ENCODE results near the gene RNF6.

RNF6 gene

DNA sequence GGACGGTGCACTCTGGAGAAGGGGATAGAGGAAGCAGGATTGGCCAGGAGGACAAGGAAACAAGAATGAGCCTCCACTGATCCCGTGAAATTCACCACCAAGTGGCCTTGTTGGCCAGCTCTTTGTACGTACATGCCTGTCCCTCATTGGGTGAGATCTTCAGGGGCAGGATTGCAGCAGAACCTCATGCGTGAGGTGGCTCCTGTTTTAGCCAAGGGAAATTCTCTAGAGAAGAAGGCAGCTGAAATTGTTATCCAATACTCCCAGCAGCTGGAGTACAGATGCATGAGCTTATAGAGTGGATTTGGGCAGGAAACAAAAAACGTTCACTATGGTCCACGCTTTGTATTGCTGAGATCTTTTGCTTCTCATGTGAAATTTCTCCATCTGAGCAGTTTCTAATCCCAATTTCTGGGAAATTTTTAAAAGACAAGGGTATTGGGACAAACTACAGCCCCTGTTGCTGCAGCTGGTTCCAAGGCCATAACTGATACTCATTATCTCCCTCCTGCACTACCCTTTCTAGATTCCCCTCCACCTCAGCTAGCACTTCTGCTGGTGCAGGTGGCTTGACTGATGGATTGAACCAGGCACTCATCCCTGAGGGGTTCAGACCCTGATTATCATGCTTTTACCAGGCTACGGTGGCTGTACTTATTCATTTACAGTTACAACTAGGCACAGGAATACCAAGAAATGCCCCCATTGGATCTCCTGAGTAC, 3.9 kb upstream of the RNF6 start:
- Histone ChIP-seq H3K27ac (ENCODE audit: low read length) (no peak overlapping the region), H3K36me3 (ENCODE audit: control insufficient read depth in 2 of 2, insufficient read depth in 2 of 2, low read length in 2 of 2) (no peaks in the 10 kb centered on the region), H3K4me1 (ENCODE audit: control insufficient read depth, insufficient read depth, low read length) (peaks cover 4% of the 10 kb centered on the region), H3K4me3 (ENCODE audit: low read length in 2 of 2) (no peak overlapping the region), H3K9ac (ENCODE audit: low read length in 2 of 2) (no peak overlapping the region), H3K27me3 (ENCODE audit: control insufficient read depth in 1 of 2, insufficient read depth in 2 of 2, low read length in 2 of 2) (no peaks in the 10 kb centered on the region), H3K9me3 (ENCODE audit: control insufficient read depth in 2 of 2, low read length in 2 of 2) (no peaks in the 10 kb centered on the region)

DNA sequence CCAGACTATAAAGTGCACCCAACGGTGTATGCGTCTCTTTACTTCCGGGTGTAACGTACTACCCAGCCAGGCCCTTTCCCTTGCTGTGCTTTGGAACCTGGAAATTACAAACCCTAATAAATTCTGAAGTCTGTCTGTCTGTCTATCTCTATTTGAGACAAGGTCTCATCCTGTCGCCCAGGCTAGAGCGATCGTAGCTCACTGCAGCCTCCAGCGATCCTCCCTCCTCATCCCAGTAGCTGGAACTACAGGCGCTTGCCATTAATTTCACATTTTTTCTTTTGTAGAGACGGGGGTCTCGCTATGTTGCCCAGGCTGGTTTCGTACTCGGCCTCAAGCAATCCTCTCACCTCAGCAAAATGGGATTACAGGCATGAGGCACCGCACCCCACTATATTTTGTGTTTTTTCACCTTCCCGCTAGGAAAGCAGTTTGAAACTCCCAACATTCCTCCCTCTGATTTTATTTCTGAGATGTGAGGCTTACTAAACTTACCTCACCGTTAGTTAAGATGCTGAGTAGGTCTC, 469 bp upstream of the RNF6 start:
- H3K27me3 ChIP-seq (ENCODE audit: control insufficient read depth in 1 of 2, insufficient read depth in 2 of 2, low read length in 2 of 2) = no peaks in the 10 kb centered on the region
- peak overlapping the region; percentile 71 to 94 for H3K4me3 ChIP-seq (ENCODE audit: low read length in 2 of 2)
- peaks cover 9 to 15% of the 10 kb centered on the region in 2 donors for H3K36me3 ChIP-seq (ENCODE audit: control insufficient read depth in 2 of 2, insufficient read depth in 2 of 2, low read length in 2 of 2)
- no peaks in the 10 kb centered on the region for H3K9me3 ChIP-seq (ENCODE audit: control insufficient read depth in 2 of 2, low read length in 2 of 2)
- H3K27ac ChIP-seq (ENCODE audit: low read length) = peak overlapping the region; percentile 92
- H3K9ac ChIP-seq (ENCODE audit: low read length in 2 of 2) = peak overlapping the region; percentile 79 to 96
- H3K4me1 ChIP-seq (ENCODE audit: control insufficient read depth, insufficient read depth, low read length) = peaks cover 12% of the 10 kb centered on the region

DNA sequence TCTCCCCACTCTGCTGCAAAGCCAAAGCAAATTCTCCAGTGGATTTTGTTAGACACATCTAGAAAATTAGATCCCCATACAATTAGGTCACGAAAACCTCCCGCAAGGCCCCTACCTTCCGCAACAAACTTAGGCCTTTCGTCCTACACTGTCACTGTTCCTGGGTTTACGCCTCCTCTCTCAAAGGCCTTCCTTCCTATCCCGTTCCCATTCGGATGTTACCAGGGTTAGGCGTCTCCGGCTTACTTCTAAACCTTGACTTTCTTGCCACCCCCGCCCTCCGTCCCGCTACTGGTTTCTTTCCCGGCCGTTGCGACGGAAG, 754 bp downstream of the RNF6 start:
- peak overlapping the region; percentile 71 to 94 for H3K4me3 ChIP-seq (ENCODE audit: low read length in 2 of 2)
- H3K27me3 ChIP-seq (ENCODE audit: control insufficient read depth in 1 of 2, insufficient read depth in 2 of 2, low read length in 2 of 2) = no peaks in the 10 kb centered on the region
- H3K9ac ChIP-seq (ENCODE audit: low read length in 2 of 2) = peak overlapping the region; percentile 79 to 96
- H3K4me1 ChIP-seq (ENCODE audit: control insufficient read depth, insufficient read depth, low read length) = peaks cover 12% of the 10 kb centered on the region
- H3K36me3 ChIP-seq (ENCODE audit: control insufficient read depth in 2 of 2, insufficient read depth in 2 of 2, low read length in 2 of 2) = peaks cover 17 to 22% of the 10 kb centered on the region in 2 donors
- no peaks in the 10 kb centered on the region for H3K9me3 ChIP-seq (ENCODE audit: control insufficient read depth in 2 of 2, low read length in 2 of 2)
- H3K27ac ChIP-seq (ENCODE audit: low read length) = peak overlapping the region; percentile 92

DNA sequence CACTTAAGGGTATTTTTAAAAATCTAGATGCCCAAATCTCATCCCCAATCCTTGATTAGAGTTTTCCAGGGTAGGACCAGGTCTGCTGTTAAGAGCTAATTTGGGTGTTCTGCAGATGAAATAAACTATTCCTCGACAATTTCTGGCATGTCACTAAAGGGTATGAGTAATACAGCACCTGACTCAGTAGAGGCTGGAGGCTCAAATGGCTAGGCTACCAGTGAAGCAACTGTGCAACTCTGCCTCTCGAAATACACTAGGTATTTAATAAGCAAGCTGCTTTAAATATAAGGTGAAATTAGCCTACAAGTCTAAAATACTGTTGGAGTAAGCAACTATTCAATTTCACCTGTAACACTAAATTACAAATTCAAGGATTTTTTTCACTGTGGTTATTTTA, 1.5 kb downstream of the RNF6 start:
- peak overlapping the region; percentile 71 to 94 for H3K4me3 ChIP-seq (ENCODE audit: low read length in 2 of 2)
- peaks cover 22% of the 10 kb centered on the region in 2 donors for H3K36me3 ChIP-seq (ENCODE audit: control insufficient read depth in 2 of 2, insufficient read depth in 2 of 2, low read length in 2 of 2)
- no peaks in the 10 kb centered on the region for H3K9me3 ChIP-seq (ENCODE audit: control insufficient read depth in 2 of 2, low read length in 2 of 2)
- peaks cover 12% of the 10 kb centered on the region for H3K4me1 ChIP-seq (ENCODE audit: control insufficient read depth, insufficient read depth, low read length)
- no peaks in the 10 kb centered on the region for H3K27me3 ChIP-seq (ENCODE audit: control insufficient read depth in 1 of 2, insufficient read depth in 2 of 2, low read length in 2 of 2)
- H3K27ac ChIP-seq (ENCODE audit: low read length) = no peak overlapping the region
- H3K9ac ChIP-seq (ENCODE audit: low read length in 2 of 2) = peak overlapping the region; percentile 79 to 96

DNA sequence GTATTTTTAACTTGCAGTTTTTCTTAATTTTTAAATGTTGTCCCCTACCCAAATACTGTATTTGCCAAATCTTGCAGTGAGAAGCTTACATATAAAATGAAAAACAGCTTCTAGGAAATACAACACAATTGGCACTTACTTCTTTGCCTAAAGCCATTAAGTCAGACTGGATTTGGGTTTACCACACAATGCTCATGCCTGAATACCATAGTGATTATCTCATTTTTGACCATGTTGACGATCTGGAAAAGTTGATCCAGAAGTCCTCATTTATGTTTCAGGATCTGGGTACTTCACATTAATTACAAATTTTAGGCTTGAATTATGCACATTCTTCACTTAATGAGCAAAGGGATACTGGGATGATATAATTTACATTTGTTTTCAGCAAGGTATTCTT, 2.4 kb downstream of the RNF6 start:
- Histone ChIP-seq H3K9me3 (ENCODE audit: control insufficient read depth in 2 of 2, low read length in 2 of 2) (no peaks in the 10 kb centered on the region), H3K4me3 (ENCODE audit: low read length in 2 of 2) (no peak overlapping the region), H3K4me1 (ENCODE audit: control insufficient read depth, insufficient read depth, low read length) (peaks cover 12% of the 10 kb centered on the region), H3K36me3 (ENCODE audit: control insufficient read depth in 2 of 2, insufficient read depth in 2 of 2, low read length in 2 of 2) (peaks cover 28 to 29% of the 10 kb centered on the region in 2 donors), H3K27me3 (ENCODE audit: control insufficient read depth in 1 of 2, insufficient read depth in 2 of 2, low read length in 2 of 2) (no peaks in the 10 kb centered on the region), H3K9ac (ENCODE audit: low read length in 2 of 2) (no peak overlapping the region), H3K27ac (ENCODE audit: low read length) (no peak overlapping the region)

DNA sequence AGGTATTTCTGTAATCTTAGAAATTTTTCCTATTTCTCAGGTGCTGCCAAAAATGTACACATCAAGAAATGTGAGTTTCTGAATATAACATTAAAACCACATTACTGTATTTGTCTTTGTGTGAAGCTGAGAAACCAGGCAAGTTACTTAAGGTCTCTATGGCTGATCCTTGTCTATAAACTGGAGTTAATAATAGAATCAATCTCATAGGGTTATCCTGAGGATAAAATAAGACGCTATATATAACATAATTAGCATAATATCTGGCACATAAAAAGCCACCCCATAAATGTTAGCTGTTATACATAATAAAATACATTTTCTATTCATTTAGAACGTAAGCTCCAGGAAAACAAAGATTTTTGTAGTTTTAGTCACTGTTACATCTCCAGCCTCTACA, 6.1 kb downstream of the RNF6 start:
- Histone ChIP-seq H3K4me3 (ENCODE audit: low read length in 2 of 2) (no peak overlapping the region), H3K4me1 (ENCODE audit: control insufficient read depth, insufficient read depth, low read length) (peaks cover 7% of the 10 kb centered on the region), H3K9me3 (ENCODE audit: control insufficient read depth in 2 of 2, low read length in 2 of 2) (no peaks in the 10 kb centered on the region), H3K27me3 (ENCODE audit: control insufficient read depth in 1 of 2, insufficient read depth in 2 of 2, low read length in 2 of 2) (no peaks in the 10 kb centered on the region), H3K36me3 (ENCODE audit: control insufficient read depth in 2 of 2, insufficient read depth in 2 of 2, low read length in 2 of 2) (peaks cover 44 to 51% of the 10 kb centered on the region in 2 donors), H3K9ac (ENCODE audit: low read length in 2 of 2) (no peak overlapping the region), H3K27ac (ENCODE audit: low read length) (no peak overlapping the region)

DNA sequence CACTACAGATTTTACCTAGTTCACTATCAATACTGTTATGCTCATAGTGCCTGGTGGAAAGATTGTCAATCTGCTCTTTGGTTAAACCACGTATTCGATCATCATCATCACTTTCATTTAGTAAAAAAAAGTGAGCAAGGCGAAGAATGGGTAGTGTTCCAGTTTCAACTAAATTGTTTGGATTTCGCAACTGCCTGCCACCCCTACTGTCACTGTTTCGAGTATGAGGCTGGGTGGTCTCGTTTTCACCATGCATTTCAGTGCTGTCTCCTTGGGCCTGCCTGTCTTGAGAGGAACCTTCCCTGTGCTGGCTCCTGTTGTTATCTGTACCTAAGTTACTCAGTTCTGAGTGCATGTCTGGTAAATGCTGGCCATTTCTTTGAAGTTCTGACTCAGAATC, 8.1 kb downstream of the RNF6 start:
- no peaks in the 10 kb centered on the region for H3K4me1 ChIP-seq (ENCODE audit: control insufficient read depth, insufficient read depth, low read length)
- no peak overlapping the region for H3K27ac ChIP-seq (ENCODE audit: low read length)
- peaks cover 43 to 53% of the 10 kb centered on the region in 2 donors for H3K36me3 ChIP-seq (ENCODE audit: control insufficient read depth in 2 of 2, insufficient read depth in 2 of 2, low read length in 2 of 2)
- H3K27me3 ChIP-seq (ENCODE audit: control insufficient read depth in 1 of 2, insufficient read depth in 2 of 2, low read length in 2 of 2) = no peaks in the 10 kb centered on the region
- H3K9me3 ChIP-seq (ENCODE audit: control insufficient read depth in 2 of 2, low read length in 2 of 2) = no peaks in the 10 kb centered on the region
- H3K4me3 ChIP-seq (ENCODE audit: low read length in 2 of 2) = no peak overlapping the region
- H3K9ac ChIP-seq (ENCODE audit: low read length in 2 of 2) = no peak overlapping the region

DNA sequence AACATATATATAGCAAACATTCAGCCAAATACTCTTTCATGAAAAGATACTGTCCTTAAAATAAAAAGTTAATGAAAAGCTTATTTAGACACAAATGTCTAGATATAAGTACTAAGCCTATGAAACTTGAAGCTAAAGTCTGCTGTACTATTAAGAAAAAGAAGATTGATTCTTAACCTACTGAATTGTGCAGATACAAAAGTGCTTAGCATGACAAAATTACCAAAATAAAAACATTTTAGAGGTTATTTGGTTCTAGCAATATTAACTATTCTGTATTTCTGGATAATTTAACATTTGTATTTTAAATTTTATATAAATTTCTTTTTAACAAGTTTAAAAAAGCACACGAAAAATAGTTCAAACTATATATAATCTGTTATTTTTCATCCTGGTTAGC, 8.8 kb downstream of the RNF6 start:
- no peak overlapping the region for H3K27ac ChIP-seq (ENCODE audit: low read length)
- no peaks in the 10 kb centered on the region for H3K4me1 ChIP-seq (ENCODE audit: control insufficient read depth, insufficient read depth, low read length)
- no peak overlapping the region for H3K9ac ChIP-seq (ENCODE audit: low read length in 2 of 2)
- H3K27me3 ChIP-seq (ENCODE audit: control insufficient read depth in 1 of 2, insufficient read depth in 2 of 2, low read length in 2 of 2) = no peaks in the 10 kb centered on the region
- H3K9me3 ChIP-seq (ENCODE audit: control insufficient read depth in 2 of 2, low read length in 2 of 2) = no peaks in the 10 kb centered on the region
- no peak overlapping the region for H3K4me3 ChIP-seq (ENCODE audit: low read length in 2 of 2)
- peaks cover 45 to 57% of the 10 kb centered on the region in 2 donors for H3K36me3 ChIP-seq (ENCODE audit: control insufficient read depth in 2 of 2, insufficient read depth in 2 of 2, low read length in 2 of 2)

DNA sequence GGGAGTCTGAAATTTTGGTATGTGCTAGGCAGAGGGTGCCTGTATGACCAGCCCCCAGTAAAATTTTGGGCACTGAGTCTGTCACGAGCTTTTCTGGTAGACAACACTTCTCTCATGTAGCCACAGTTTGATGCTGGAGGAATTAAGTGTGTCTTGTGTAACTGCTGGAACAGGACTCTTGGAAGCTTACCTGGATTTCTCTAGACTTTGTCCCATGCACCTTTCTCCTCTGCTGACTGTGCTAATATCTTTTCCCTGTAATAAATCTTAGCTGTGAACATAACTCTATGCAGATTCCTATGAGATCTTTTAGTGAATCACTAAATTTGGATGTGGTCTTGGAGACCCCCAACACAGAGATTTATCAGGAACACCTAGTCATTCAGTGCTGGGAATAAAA, 13.8 kb downstream of the RNF6 start:
- H3K27me3 ChIP-seq (ENCODE audit: control insufficient read depth in 1 of 2, insufficient read depth in 2 of 2, low read length in 2 of 2) = no peaks in the 10 kb centered on the region
- no peak overlapping the region for H3K9ac ChIP-seq (ENCODE audit: low read length in 2 of 2)
- no peak overlapping the region for H3K27ac ChIP-seq (ENCODE audit: low read length)
- peaks cover 19 to 29% of the 10 kb centered on the region in 2 donors for H3K36me3 ChIP-seq (ENCODE audit: control insufficient read depth in 2 of 2, insufficient read depth in 2 of 2, low read length in 2 of 2)
- no peak overlapping the region for H3K4me3 ChIP-seq (ENCODE audit: low read length in 2 of 2)
- no peaks in the 10 kb centered on the region for H3K9me3 ChIP-seq (ENCODE audit: control insufficient read depth in 2 of 2, low read length in 2 of 2)
- H3K4me1 ChIP-seq (ENCODE audit: control insufficient read depth, insufficient read depth, low read length) = no peaks in the 10 kb centered on the region

DNA sequence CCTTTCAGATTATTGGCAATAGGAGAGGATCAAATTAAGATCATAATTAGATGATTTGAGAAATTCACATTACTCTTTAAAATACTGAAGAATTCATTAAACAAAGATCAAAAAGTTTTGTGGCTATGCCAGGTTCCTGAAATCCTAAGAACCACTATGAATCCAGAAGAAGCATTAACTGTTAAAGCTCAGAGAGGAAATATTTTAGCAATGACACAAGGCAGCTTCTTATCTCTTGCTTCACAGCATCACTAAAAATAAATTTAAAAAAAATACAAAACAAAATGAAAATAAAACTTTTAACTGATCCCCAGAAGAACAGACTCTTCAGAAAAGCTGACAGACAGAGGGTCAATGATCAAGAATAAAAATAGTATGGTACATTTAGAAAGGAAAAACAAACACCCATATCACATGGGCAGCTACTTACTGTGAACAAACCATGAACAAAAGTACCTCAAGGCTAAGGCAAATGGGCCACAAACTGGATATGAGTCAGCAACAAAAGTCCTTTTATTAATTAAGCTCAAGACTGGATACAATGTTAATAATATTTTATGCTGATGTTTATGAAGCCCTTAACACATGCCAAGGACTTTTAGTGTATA, 19.6 kb downstream of the RNF6 start:
- H3K9ac ChIP-seq (ENCODE audit: low read length in 2 of 2) = no peak overlapping the region
- H3K4me3 ChIP-seq (ENCODE audit: low read length in 2 of 2) = no peak overlapping the region
- no peaks in the 10 kb centered on the region for H3K27me3 ChIP-seq (ENCODE audit: control insufficient read depth in 1 of 2, insufficient read depth in 2 of 2, low read length in 2 of 2)
- no peaks in the 10 kb centered on the region for H3K4me1 ChIP-seq (ENCODE audit: control insufficient read depth, insufficient read depth, low read length)
- no peaks in the 10 kb centered on the region for H3K9me3 ChIP-seq (ENCODE audit: control insufficient read depth in 2 of 2, low read length in 2 of 2)
- H3K27ac ChIP-seq (ENCODE audit: low read length) = no peak overlapping the region
- H3K36me3 ChIP-seq (ENCODE audit: control insufficient read depth in 2 of 2, insufficient read depth in 2 of 2, low read length in 2 of 2) = peaks cover 0 to 4% of the 10 kb centered on the region in 2 donors

DNA sequence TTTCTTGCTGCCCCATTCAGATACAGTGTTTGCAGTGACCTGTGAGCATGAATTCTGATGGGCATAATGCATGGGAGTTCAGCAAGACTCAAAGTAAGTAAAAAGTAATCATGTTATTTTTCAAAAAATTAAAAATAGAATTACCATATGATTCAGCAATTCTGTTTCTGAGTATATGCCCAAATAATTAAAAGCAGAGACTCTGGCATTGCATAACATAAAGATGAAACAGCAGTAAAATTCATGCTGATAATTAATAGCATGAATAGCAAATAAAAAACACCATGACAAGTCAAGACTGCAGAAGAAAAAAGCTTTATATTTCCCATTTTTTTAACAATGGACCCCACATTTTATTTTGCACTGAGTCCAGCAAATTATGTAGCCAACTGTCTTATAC, 21.3 kb downstream of the RNF6 start:
- no peak overlapping the region for H3K27ac ChIP-seq (ENCODE audit: low read length)
- H3K27me3 ChIP-seq (ENCODE audit: control insufficient read depth in 1 of 2, insufficient read depth in 2 of 2, low read length in 2 of 2) = no peaks in the 10 kb centered on the region
- no peaks in the 10 kb centered on the region for H3K4me1 ChIP-seq (ENCODE audit: control insufficient read depth, insufficient read depth, low read length)
- peaks cover 0 to 7% of the 10 kb centered on the region in 2 donors for H3K9me3 ChIP-seq (ENCODE audit: control insufficient read depth in 2 of 2, low read length in 2 of 2)
- no peak overlapping the region for H3K9ac ChIP-seq (ENCODE audit: low read length in 2 of 2)
- peaks cover 0 to 3% of the 10 kb centered on the region in 2 donors for H3K36me3 ChIP-seq (ENCODE audit: control insufficient read depth in 2 of 2, insufficient read depth in 2 of 2, low read length in 2 of 2)
- no peak overlapping the region for H3K4me3 ChIP-seq (ENCODE audit: low read length in 2 of 2)

All from stomach smooth muscle (tissue), 2 donors.